Stimulated activated CD4-positive, alpha-beta T cell treated with anti-CD3 and anti-CD28 coated beads, Interleukin-15, amount 100 ng/mL, for 24 hours (primary cell): ENCODE data around the gene IRX3.
A peak's percentile ranks its signal among the peaks of the same experiment; 100 is the strongest.

ENCODE experiments used
- DNase-seq: peaks from one replicate; pipeline ENCODE4 v3.0.0-alpha.2; 2020

IRX3 gene

DNA sequence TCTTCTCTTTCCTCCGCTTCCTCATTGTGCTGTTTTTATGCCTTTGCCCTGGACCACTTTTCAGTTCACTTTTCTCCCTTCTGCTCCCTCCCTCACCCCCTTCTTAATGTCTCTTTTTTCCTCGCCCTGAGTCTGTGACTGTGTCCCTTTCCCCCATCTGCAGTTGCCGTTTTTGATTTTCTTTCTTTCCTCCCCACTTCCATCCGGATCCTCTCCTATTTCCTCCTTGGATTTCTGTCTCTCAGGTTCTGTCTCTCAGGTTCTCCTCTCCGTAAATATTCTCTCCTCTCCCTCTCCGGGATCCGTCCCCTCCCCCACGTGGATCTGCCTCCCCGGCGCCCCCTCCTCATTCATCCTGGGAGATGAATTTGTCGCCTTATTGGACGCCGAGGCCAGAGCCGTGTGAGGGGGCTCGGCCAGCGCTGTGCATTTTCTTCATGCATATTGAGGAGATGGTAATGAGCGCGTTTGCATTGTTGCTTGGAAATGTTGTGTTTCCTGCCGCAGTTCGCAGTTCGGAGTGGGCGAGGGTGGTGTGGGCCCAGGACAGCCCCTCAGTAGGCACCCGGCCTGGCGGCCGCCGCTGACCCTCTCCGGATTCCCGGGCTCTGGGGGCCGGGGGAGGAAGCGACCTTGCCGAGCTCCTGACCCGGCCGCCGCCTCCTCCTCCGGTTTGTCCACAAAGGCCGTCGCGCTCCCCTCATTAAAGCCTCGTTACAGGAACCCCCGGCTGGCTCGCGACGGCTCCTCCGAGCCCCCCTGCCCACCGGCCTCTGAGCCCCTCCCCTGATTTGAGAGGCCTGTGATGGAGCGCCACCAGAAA, 4.5 kb upstream of the IRX3 start:
- DNase-seq: no peak

DNA sequence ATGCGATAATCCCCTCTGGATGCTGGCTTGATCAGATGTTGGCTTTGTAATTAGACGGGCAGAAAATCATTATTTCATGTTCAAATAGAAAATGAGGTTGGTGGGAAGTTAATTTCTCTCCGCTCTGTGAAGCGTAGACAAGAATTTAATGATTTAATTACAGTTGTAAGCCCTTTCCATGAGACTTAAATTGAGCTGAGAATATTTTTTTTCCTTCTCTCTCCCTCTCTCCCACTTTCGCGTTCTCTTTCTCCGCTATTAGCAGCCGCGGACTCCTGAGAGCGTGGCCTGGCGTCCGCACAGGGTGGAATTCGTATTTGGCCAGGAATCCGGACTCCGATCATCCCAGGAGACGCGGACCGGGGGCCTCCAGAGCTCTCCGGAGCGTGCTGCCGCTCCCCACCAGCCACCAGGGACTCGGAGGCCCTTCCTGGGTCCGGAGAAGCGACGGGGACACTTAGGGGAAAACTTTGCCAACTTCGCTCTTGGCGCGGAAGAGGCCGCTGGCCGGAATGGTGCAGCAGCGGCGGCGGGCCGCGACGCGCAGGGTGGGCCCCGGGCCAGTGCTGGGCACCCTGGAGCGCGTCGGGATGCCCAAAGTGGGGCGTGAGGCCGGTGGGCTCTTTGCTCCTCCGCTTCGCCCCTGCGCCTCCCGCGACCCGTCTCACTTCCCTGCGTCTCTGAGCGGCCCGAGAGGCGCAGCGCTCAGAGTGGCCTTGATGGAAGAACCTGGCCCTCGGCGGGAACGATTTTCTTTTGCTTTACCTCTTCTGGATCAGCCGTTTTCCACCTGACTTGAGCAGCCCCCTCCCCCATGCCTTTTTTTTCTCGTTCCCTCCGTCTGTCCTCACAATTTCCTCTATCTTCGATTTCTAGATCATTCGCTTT, 3.6 kb upstream of the IRX3 start:
- DNase-seq: no peak

DNA sequence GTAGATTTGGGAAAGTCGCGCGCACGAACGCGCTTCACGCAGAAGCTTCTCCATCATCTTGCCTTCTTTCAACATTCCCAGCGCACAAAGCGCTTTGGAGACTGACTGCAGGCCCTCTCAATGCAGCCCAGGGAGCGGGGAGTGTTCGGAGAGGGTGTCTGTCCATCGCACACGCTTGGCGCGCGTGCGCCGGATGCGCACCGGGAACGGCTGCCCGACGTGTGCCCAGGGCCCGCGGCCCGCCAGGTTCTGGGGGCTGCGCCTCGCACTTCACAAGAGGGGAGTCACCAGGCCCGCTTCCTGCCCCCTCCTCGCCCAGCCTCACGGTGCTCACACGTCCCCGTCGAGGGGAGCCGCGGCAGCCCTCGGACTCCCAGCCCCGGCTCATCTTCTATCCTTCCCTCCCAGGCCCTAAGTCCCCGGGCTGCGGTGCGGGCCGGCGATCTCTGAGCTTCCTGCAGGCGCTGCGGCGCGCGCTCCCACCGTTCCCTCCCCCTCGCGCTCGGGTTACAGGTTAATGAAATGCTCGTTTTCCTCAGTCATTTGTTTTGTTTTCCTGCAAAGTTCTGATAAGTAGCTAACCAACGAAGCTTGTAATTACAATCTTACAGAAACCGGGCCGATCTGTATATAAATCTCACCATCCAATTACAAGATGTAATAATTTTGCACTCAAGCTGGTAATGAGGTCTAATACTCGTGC, 2.8 kb upstream of the IRX3 start:
- DNase-seq: no peak

DNA sequence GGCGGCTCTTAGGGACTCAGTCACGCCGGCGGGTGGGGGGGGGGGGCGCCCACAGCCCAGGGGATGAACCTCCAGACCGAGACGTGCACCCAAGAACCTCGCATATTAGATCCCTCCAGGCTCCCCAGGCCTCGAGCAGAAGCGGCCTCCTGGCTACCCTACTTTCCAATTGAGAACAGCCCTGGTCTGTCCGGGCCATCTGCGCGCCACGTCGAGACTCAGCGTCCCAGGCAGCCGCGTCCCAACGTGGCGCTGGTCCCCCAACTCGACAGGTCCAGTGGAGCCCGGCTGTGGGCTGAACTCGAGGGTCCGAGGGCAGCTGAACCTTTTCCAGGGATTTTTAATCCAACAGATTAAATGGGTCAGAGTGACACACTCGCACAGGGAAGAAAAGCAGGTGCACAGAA, 2.3 kb upstream of the IRX3 start:
- no peak for DNase-seq

DNA sequence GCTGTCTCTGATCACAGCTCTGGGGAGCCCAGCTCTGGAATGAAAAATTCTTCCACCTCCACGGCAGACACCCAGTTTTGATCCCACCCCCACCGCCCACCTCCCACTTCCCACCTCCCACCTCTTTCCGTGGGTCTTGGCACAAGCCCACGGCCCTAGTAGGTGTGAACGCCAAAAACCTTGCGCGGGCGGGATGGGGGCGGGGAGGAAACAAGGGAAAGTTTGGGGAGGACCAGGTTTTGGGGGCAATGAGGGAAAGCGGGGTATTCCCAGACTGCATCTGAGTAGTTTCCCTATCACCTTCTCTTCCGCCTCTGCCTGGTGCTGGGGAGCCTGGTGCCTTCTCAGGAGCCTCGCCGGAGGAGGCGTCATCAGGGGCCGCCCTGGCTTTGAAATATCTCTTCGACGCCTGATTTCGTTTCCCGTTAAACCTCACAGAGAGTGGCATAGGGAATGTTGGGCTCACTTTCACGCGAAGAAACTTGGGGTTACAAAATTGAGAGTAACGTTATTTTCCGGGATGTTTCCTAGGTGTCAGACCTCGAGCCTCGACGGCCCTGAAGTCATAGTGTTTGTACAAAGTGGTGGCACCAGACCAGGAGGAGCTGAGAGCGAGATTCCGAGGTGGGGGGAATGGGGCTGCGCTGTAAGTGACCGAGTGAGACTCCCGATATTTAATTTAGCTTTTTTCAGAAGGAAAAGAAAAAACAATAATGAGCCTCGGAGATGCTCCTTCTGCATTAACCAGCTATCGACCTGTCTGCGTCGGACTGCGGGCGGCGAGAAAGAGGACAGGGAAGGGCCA, 1.6 kb upstream of the IRX3 start:
- DNase-seq: no peak

DNA sequence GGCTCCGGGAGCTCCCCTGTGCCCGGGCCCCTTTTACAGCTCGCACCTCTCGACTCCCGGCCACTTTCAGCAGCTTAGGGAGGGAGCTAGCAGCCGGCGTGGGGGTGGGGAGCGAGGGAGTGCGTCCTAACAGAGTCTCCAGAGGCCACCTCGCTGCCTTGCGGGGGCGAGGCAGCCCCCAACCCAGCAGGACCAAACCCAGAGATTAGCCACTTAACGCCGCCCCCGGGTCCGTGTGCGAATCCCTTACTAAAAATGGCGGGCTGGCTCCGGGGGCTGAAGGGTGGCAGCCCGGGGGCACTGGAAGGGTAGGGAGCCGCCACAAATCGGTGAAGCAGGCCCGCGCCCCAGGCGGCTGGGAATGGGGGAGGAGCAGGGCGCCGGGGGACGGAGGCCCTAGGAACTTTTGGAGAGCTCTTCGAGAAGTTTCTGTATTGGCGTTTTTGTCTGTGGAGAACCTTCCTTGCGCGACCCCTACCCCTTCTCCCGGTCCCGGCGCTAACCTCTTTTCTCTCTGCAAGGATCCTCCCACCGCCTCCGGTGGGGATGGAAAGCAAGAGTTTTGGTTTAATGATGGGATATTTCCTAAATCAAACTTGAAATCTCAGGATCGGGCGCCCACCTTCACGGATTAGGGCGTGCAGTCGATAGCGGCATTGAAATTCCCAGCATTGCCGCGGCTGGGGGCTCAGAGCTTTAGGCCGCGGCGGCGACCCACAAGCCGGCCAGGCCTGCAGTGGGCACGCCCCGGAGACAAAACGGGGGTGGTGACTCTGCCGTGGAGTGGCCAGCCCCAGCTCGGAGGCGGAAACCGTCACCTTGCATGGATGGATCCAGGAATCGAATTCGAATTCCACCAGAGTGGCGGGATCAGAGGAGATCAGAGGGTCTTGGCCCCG, 793 bp upstream of the IRX3 start:
- DNase-seq: no peak

DNA sequence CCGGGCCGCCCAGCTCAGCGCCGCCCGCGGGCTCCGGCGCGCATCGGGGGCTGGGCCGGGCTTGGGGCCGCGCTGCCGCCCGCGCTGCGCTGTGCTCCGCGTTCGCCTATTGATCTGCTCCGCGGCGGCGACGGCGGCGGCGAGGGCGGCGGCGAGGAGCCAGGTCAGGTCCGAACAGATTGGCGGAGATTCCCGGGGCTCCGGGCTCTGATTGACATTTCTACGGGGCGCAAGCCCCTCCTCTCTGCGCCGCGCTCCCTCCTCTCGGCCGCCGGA, 559 bp downstream of the IRX3 start:
- DNase-seq: peak; percentile 37

DNA sequence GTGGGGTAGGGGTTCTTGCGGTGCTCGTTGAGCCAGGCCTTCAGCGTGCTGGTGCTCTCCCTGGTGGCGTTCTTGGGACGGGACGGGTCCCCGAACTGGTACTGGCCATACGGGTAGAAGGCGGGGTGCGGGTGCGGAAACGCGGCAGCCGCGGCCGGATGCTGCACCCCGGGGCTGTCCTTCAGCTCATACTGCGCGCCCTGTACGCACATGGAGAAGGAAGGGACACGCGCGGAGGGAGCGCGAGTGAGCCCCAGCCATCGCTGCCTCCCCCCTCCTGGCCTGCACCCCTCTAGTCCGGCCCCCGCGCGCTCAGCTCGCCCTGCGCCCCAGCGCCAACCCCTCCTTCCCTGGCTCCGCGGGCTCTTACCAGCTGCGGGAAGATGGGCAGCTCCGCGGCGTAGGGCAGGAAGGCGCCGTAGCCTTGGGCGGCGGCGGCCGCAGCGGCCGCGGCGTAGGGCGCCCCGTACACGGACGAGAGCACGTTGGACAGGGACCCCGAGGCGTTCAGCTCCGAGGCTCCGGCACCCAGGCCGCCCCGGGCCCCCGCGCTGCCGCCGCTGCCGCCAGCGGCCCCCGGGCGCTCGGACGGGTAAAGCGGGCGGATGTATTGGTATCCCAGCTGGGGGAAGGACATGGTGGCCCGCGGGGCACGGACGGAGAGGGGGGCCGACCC, 1.0 kb downstream of the IRX3 start:
- DNase-seq: no peak

DNA sequence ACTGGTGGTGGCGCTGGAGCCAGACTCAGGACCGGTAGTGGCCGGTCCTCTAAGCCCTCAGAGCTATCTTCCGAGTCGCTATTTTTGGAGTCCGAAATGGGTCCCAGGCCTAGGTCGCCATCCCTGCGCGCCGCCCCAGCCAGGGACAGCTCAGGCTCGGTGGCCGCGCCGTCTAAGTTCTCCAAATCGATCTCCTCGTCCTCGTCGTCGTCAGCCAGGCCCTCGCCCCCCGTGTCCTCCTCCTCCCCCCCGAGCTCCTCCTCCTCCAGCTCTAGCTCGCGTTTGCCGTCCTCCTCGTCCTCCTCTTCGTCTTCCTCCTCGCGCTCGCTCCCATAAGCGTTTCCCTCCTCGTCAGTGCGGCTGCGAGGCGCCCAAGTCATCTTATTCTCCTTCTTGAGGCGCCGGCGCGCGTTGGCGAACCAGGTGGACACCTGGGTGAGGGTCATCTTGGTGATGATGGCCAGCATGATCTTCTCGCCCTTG, 1.6 kb downstream of the IRX3 start:
- DNase-seq: no peak

DNA sequence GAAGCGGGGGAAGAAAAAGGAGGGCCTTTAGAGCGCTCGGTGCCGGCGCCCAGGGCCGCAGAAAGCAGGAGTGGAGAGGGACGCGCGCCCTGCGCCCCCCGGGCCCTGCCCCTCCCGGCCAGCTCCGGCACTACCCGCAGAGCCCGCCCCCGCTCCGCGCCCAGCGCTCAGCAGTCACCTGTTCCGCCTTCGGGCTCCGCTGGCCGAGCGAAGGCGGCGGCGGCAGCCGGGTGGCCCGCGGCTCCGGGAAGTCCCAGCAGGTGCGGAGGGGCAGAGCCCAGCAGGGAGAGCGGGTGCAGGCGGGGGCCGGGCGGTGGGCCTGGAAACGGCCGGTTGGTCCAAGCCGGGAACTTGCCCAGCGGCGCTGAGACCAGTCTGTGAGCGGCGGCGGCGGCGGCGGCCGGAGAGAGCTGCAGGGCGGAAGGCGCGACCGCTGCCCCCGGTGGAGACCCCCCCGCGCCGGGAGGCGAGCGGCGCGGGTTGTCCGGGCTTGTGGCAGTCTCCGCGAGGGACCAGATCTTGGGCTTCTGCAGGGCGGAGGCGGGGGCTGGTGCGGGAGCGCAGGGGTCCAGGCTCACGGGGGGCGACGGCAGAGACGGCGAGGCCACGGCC, 2.2 kb downstream of the IRX3 start:
- no peak for DNase-seq

DNA sequence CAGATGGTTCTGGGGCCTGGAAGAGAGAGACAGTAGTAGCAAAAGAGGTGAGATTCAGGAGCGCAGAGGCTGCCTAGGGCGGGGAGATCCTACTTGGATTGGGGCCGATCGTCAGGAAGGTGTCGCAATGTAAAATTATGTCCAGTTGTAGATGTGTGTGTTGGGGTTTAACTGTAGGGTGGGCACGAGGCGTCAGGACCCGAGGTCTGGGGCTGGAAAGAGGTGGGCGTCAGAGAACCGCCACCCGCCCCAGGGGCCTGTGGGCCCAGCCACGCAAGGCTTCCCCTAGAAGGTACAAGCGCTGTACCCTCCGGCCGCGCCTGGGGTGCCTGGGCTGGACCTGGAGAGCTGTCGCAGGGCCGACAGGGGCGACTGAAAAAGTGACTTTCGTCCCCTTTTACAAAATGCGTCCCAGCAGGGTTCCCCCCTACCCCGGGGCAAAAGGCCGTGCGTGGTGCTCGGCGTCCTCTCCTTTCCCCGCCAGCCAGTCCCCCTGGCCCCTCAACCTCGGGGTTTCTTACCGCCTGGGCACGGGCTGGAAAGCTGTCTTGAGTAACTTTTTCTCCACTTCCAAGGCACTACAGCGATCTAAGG, 2.8 kb downstream of the IRX3 start:
- no peak for DNase-seq

DNA sequence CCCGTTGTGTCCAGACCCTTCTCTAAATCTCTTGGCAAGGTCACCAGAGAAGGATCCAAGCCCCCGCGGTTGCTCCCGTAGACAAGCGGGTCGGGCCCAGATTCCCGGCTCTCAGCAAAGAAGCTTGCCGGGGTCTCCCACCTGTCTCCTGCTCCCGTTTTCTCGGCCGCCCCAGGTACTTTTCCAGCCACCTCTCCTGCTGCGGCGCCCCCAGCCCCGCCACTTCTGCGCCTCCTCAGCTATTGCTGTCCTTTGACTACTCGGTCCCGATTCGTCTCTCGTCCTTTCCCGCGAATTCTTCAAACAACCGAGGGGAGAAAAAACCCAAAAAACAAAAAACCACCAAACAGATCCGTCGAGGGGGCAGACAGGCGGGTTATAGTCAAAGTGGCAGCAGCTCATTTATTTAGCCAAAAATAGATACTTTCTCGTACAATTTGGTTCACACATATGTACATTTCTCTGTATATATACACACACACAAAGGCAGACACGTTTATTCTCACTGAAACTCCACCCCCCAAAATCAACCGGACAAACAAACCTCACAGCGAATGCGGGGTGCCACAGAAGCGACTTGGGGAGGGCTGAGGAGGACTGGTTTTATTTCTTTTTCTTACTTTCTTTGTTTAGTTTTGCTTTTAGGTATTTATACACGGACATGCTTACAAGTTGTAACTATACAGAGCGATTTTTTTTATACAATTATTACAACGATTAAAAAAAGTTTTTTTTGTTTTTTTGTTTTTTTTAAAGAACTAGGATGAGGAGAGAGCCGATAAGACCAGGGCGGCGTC, 3.5 kb downstream of the IRX3 start:
- no peak for DNase-seq

DNA sequence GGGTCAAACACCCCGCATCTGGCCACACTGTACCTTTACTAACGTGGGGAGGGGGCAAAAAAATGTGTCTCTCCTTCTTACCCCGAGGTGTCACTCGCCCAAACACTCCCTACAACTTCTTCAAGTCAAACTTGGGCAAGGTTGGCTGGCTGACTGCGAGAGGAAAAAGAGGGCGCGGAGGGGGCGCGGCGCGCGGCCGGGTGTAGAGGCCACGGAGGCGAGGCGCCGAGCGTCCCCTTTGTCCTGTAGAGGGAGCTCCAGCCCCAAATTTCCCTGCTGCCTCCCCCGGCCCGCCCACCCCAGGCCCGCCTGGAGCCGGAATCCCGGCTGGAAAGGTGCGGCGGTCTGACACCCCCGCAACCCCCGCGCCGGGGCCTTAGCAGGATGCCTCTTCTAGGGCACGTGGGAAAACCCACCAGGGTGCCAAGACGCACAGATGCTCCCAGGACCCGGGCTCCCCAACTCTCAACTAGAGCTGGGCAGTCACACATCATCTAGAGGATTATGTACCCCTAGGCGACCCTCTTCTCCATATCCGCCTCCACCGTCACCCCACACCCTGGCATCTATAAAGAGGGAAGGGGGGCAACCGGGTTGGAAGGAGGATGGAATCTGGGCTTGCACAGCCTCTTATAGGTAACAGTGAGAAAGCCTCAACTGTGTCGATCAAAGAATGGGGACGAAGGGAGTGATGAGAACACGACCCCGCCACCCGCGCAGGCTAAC, 4.2 kb downstream of the IRX3 start:
- peak; percentile 64 for DNase-seq

DNA sequence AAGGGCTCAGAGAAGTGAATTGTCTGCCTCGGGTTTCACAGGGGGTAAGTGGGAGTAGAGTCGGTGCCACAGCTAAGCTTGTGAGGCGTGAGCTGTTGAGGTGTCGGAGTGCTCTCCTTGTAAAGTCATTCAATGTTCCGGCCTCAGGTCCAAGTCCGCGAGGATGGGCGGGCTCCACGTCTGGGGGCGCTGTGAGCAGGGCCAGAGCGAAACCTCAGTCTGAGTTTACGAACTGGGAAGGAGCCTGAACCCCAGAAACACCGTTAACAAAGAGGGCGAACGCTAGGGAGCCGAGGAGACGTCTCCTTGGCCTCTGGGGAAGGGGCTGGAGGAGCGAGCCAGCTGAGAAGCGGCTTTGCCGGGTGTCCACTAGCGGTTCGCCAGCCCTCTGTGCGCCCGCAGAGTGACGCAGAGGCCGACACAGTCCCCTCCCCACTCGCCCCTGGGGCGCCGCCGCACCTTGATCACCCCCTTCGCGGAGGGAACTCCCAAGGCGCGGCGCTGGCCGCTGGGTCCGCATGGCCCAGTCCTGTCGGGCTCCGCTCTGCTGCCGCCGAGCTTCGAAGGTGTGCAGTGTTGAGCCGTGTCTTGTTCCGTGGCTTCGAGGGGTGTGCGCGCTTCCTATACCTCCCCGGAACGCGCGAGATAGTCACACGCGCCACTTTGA, 4.9 kb downstream of the IRX3 start:
- no peak for DNase-seq

DNA sequence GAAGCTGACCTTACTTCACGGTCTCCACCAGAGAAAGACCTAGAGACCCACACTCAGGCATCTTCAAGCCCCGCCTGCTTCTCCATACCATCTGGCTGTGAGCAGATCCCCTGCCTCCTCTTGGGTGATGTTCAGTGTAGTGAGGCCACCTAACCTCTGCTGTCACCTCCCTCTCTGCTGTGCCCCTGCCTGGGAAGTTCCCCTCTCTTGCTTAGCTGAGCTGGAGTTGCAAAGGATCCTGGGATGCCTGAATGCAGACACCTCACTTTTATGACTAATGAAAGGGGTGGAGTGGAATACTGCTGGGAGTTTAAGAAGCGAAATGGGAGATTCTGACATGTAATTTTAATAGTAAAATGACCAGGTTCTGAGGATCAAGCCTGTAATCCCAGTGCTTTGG, 5.8 kb downstream of the IRX3 start:
- DNase-seq: no peak

DNA sequence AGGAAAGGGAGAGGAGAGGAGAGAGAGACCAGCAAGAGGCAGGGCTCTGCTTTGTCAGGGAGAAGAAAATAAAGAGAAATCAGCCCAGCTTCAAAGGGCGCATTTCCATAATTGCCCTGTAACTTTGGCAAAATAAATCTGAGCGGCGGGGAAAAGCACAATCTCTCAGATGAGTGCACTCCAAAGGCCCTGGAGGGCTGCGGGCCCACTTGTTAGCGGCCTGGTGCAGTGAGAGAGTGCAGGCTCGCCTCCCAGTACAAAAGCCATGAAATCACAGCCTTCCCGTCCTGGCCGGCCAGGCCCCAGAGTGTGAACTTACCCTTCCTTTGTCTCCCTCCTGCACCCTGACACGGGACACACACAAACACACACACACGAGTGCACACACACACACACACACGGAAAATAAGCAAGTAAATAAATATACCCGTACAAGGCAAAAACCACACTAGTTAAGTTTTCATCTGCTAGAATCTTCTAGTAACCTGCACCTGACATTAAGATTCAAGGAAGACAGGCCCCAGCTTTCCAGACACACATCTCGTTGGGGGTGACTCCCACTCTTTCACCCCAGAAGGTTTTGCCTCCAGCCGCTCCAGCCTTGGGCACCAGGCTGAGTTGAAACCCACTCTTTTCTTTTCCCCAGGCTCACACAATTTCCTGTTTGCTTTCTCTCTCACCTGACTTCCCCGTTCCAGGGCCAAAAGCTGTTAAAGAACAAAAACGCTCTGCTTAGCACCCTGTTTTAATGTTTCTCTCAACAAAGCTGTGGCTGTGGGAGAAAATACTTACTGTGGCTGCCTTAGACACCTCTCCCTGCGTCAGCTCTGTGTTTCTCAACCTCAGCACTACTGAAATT, 8.5 kb downstream of the IRX3 start:
- DNase-seq: no peak

DNA sequence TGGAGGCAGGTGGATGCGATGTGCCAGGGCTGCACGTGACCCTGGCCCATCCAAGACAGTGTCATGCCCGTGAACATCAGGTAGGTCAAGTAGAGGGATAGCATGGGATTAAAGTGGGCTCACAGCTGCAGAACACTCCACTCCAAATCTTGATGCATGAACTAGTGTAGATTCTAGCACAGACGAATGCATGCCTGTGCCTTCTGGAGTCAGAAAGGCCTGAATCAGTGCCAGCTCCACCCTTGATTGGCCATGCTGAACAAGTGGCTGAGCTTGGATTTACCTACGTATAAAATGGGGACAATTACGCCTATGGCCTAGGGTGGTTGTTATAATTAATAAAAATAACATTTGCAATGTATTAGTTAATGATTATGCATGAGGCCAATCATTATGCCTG, 10.6 kb downstream of the IRX3 start:
- DNase-seq: no peak
